Measurements from ENCODE around the gene CWC15. TPM values are rescaled to one million over a fixed set of nuclear protein-coding genes. Genes with fewer than 3 reads are reported as not detected.

The CWC15 gene
- total and polyA plus RNA-seq, 9 of the 15 experiments (the other 6 are each of a cell fraction or from before 2014, with no cell fraction given), result 47.3 to 168 (median 89.2) TPM

DNA sequence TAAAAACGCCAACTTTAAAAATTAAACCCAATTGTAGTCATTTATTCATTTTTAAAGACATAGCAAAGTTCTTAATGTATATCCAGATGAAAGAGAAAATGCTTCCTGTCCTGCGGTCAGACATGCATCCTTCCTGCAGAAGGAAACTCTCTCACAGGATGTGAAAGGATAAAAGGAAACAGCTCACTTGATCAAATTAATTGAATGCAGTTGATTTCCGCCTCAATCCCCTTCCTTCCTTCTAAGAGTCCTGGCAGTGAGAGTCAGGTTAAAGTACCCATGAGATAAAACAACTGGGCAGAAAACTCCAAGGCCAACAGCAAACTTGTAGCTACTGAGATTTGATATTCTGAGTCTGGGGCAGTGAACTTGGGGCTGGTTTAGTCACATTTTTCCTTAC lies 38.5 kb downstream of the CWC15 start:
- WGBS (ENCODE audit: insufficient coverage, low coverage, missing lambda C conversion rate), result 3% methylated on average over 3 of the region's 3 CpGs
- Histone ChIP-seq H3K27me3 (ENCODE audit: control insufficient read depth in 2 of 2, insufficient read depth in 2 of 2, low read length in 2 of 2) (peaks cover 0 to 7% of the 10 kb centered on the region in 2 experiments; a peak in 2 of 5 replicates), H3K9me3 (replicated peaks; ENCODE audit: control insufficient read depth, insufficient read depth, low read depth, low read length) (no peaks in the 10 kb centered on the region), H3K9ac (ENCODE audit: insufficient read depth in 1 of 2, low read depth in 2 of 2, low read length in 2 of 2) (no peak overlapping the region), H3K9me1 (ENCODE audit: control insufficient read depth, insufficient read depth, low read length) (no peaks in the 10 kb centered on the region), H2AFZ (ENCODE audit: low read depth, low read length) (no peak overlapping the region), H3K27ac (ENCODE audit: extremely low read depth, low read depth, low read length) (no peak overlapping the region), H3K4me3 (no peak overlapping the region), H4K20me1 (replicated peaks; ENCODE audit: control insufficient read depth, insufficient read depth, low read length) (no peaks in the 10 kb centered on the region), H3K36me3 (ENCODE audit: control insufficient read depth, insufficient read depth, low read length) (no peaks in the 10 kb centered on the region), H3K79me2 (ENCODE audit: control insufficient read depth, insufficient read depth, low read length) (no peaks in the 10 kb centered on the region), H3K4me2 (ENCODE audit: insufficient read depth, low read length) (no peak overlapping the region), H3K4me1 (replicated peaks in 1 of 2; ENCODE audit: control insufficient read depth in 2 of 2, insufficient read depth in 2 of 2, low read length in 2 of 2) (no peaks in the 10 kb centered on the region)
- in situ Hi-C loops (cut with MboI), result no loop called here
- ATAC-seq (no peak), DNase-seq (ENCODE audit: extremely low read depth in 1 of 4, low spot score in 3 of 4) (no peak), FAIRE-seq (no peak)
- no TSS peak for BruUV-seq (replicated peaks)
- intact Hi-C loops (cut with micrococcal nuclease), result no loop called here
- no peak for TF ChIP-seq E2F3 (CRISPR knock-in tag; IDR thresholded peaks at IDR 0.05)
- TF ChIP-seq KLF13 (tag; IDR thresholded peaks at IDR 0.05; ENCODE audit: borderline replicate concordance, low read depth), result no peak
- no peak for TF ChIP-seq TCFL5 (CRISPR knock-in tag; conservative IDR thresholded peaks at IDR 0.05)
- no peak for TF ChIP-seq ZNF134 (CRISPR knock-in tag; conservative IDR thresholded peaks at IDR 0.05)
- TF ChIP-seq MLX (CRISPR knock-in tag; conservative IDR thresholded peaks at IDR 0.05), result no peak
- no peak for TF ChIP-seq DNMT1 (IDR thresholded peaks at IDR 0.05)
- TF ChIP-seq SMAD2 (IDR thresholded peaks at IDR 0.05; ENCODE audit: low read depth, low read length), result no peak
- no peak for TF ChIP-seq ZNF24 (IDR thresholded peaks at IDR 0.05)
- ChIA-PET CTCF (ENCODE audit: low intra/inter-chr PET ratio) (no interaction called here), POLR2A (interaction anchor here (0.6 to 1.1 kb wide), 2 partner anchors 10 to 1143 kb away, joined by 3 read pairs; no protein-coding TSS in a partner anchor)
